ENCODE measurements around the gene CELSR2.

- TF ChIP-seq CTCF (IDR thresholded peaks at IDR 0.05; ENCODE audit: low read length), result no peak
- no peak for TF ChIP-seq EZH2 (optimal IDR thresholded peaks at IDR 0.05; ENCODE audit: low read depth, low read length)
These were observed 11.0 kb upstream of the CELSR2 start for GRCh38 chr1:109238382-109238781.
